Lower lobe of right lung (tissue), 2 donors: ENCODE measurements around the gene PMIS2. TPM values are rescaled to one million over a fixed set of nuclear protein-coding genes. Genes with fewer than 3 reads are reported as not detected.

Experiments
- ATAC-seq, 2 donors: fragments of 200-7000 bp; cut with Tn5 transposase; one replicate each; pipeline ENCODE4 v1.9.1; 2020 to 2022; ENCODE audit warnings: mild to moderate bottlenecking in 2 of 2, moderate library complexity in 2 of 2
- DNase-seq: peaks from one replicate; pipeline ENCODE4 v3.0.0-alpha.2; 2020
- H3K27ac ChIP-seq: fragments of 200-600 bp; one replicate; pipeline ENCODE4 v1.8.0; 2022
- H3K27me3 ChIP-seq: fragments of 200-600 bp; one replicate; pipeline ENCODE4 v1.8.0; 2022; ENCODE audit warnings: low read depth
- H3K36me3 ChIP-seq: fragments of 200-600 bp; one replicate; pipeline ENCODE4 v1.8.0; 2022; ENCODE audit warnings: mild to moderate bottlenecking
- H3K4me1 ChIP-seq: fragments of 200-600 bp; one replicate; pipeline ENCODE4 v1.8.0; 2022
- H3K4me3 ChIP-seq: fragments of 200-600 bp; one replicate; pipeline ENCODE4 v1.8.0; 2022; ENCODE audit warnings: mild to moderate bottlenecking
- H3K9me3 ChIP-seq: fragments of 200-600 bp; one replicate; pipeline ENCODE4 v1.8.0; 2022
- intact Hi-C: fragments of 100-400 bp; cut with DNase I; formaldehyde crosslinking; loops from one replicate; pipeline ENCODE4 v1.11.0; 2022
- long read RNA-seq: library from polyadenylated mRNA; unstranded; transcript quantifications from one replicate; pipeline ENCODE4 v2.0.0, GENCODE V29; 2021
- total RNA-seq: library from RNA; stranded (reverse); fragmentation: NEBNext Ultra II Directional; extraction: Animal tissue kit (Norgen Biotek cat#: 25700); gene quantifications from one replicate; pipeline ENCODE4 v1.2.1, GENCODE V29; 2021
- TF ChIP-seq, protein P1 (sequence below): fragments of 200-600 bp; IDR thresholded peaks from one replicate; pipeline ENCODE4 v1.8.0; 2022; ENCODE audit warnings: antibody characterized with exemption, mild to moderate bottlenecking
- donor health status: DM: no; HTN: yes; CAD: no; lungs with severe emphysema.

The PMIS2 gene
- not detected for total RNA-seq
- long read RNA-seq = 0 reads

DNA sequence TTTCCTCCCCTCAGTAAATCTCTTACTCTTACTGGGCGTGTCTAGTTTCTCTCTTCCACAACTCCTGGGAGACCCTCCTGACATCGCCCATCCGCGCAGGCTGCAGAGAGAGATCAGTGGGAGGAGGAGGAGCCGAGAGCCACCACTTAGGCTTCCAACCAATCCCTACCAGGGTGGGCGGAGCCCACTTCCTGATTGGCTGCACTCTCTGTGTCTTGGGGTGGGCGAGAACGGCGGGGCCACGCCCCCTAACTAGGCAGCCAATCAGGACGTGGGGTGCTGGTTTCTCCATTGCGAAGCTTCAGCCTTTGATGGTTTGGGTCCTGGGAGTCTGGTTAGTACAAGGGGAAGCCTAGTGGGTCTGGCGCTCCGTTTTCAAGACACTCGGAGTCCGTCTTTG is at the start of gene PMIS2:
Gene PMIS2 (plus strand): TSS at position 326 of the 400 bp plus-strand sequence. CDS start 87 bp downstream, outside the sequence.
- H3K27ac ChIP-seq = no peak within 1 kb of the TSS
- H3K4me1 ChIP-seq = no peaks in the 10 kb centered on the region
- DNase-seq (no peak), ATAC-seq (peak in 1 of 2 donors; percentile 21)
- no peak within 1 kb of the TSS for H3K4me3 ChIP-seq
- TF ChIP-seq, protein P1, sequence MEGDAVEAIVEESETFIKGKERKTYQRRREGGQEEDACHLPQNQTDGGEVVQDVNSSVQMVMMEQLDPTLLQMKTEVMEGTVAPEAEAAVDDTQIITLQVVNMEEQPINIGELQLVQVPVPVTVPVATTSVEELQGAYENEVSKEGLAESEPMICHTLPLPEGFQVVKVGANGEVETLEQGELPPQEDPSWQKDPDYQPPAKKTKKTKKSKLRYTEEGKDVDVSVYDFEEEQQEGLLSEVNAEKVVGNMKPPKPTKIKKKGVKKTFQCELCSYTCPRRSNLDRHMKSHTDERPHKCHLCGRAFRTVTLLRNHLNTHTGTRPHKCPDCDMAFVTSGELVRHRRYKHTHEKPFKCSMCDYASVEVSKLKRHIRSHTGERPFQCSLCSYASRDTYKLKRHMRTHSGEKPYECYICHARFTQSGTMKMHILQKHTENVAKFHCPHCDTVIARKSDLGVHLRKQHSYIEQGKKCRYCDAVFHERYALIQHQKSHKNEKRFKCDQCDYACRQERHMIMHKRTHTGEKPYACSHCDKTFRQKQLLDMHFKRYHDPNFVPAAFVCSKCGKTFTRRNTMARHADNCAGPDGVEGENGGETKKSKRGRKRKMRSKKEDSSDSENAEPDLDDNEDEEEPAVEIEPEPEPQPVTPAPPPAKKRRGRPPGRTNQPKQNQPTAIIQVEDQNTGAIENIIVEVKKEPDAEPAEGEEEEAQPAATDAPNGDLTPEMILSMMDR = no peak
- peaks cover 6% of the 10 kb centered on the region for H3K27me3 ChIP-seq
- H3K9me3 ChIP-seq = no peaks in the 10 kb centered on the region
- no peaks in the 10 kb centered on the region for H3K36me3 ChIP-seq
- intact Hi-C loops = no loop called here

DNA sequence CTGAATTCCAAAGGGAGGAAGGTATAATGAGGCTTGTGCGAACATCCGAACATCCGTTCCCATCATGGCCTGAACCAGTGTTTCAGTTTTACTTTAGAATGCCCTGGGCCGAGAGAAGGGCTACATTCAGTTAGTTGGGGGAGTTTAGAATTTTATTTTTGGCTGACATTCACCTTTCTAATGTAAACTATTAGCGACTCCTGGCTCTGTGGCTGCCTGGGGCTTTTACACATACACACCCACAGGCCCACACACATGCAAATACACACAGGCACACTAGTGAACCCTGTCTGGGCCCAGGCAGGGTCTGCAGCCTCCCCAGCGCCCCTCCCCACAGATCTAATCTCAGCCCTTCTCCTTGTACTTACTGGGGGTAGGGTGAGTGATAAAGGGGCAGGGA is 46.7 kb upstream of the PMIS2 start:
- TF ChIP-seq, protein P1 = no peak
- intact Hi-C loops = no loop called here
- H3K36me3 ChIP-seq = no peaks in the 10 kb centered on the region
- ATAC-seq (no peak), DNase-seq (no peak)
- peaks cover 3% of the 10 kb centered on the region for H3K27me3 ChIP-seq
- H3K9me3 ChIP-seq = no peaks in the 10 kb centered on the region
- H3K27ac ChIP-seq = no peak overlapping the region
- peaks cover under 1% of the 10 kb centered on the region for H3K4me1 ChIP-seq
- no peak overlapping the region for H3K4me3 ChIP-seq

DNA sequence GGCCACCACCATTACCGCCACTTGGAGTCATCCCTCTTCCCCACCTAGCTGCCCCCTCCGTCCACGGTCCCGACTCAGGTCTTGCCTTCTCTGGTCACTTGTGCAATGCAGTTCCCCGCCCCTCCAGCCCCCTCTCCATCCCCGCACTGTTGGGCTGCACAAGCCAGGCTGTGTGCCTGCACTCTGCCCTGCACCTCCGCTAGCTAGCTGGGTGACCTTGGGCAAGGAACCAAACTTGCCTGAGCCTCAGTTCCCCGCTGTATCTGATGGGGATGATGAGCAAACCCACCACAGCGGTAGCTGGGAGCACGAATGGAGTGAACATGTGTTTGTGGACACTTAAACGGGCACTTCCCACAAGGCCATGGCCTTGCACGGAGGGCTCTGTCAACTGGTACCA is 46.1 kb upstream of the PMIS2 start:
- DNase-seq = no peak
- H3K36me3 ChIP-seq = no peaks in the 10 kb centered on the region
- no peak overlapping the region for H3K27ac ChIP-seq
- peaks cover 6% of the 10 kb centered on the region for H3K4me1 ChIP-seq
- ATAC-seq = no peak
- intact Hi-C loops = no loop called here
- no peaks in the 10 kb centered on the region for H3K27me3 ChIP-seq
- H3K9me3 ChIP-seq = no peaks in the 10 kb centered on the region
- TF ChIP-seq, protein P1 = no peak
- no peak overlapping the region for H3K4me3 ChIP-seq

DNA sequence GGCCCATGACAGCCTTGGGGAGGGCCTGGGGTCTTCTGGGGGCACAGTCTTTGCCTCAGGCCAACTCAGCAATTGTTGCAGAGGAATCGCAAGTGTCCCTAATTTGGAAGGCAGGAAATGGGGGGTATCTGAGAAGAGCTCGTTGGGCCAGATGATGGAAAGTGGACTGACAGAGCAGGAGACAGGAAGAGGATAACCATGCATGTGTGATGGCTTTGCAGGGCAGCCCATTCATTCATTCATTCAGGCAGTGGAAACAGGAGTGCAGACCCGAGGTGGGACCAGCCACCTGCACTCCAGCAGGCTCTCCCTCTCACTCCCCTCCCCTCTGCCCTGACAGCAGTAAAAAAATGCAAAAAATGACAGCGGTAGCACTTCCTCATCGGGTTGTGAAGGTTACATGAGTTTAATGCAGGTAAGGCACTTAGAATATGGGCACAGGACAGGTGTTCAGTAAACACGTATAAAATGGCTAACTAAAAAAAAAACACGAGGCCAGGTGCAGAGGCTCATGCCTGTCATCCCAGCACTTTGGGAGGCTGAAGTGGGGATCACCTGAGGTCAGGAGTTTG is 45.5 kb upstream of the PMIS2 start:
- peaks cover 7% of the 10 kb centered on the region for H3K4me1 ChIP-seq
- ATAC-seq (no peak), DNase-seq (no peak)
- no peak overlapping the region for H3K27ac ChIP-seq
- H3K36me3 ChIP-seq = no peaks in the 10 kb centered on the region
- H3K27me3 ChIP-seq = no peaks in the 10 kb centered on the region
- H3K4me3 ChIP-seq = no peak overlapping the region
- H3K9me3 ChIP-seq = no peaks in the 10 kb centered on the region
- intact Hi-C loops = no loop called here
- TF ChIP-seq, protein P1 = no peak

DNA sequence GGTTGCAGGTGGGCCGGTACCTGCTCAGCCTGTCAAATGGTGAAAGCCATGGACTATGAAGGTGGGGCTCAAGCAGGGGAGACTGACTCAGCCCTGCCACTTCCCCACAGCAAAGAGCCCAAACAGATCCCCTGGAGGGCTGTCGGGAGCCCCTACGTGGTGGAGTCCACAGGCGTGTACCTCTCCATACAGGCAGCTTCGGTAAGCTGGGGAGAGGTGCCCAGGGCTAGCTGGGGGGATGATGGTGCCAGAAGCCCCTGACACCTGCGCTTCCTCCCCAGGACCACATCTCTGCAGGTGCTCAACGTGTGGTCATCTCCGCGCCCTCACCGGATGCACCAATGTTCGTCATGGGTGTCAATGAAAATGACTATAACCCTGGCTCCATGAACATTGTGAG is 43.8 kb upstream of the PMIS2 start:
- TF ChIP-seq, protein P1 = no peak
- no peak overlapping the region for H3K4me3 ChIP-seq
- no peaks in the 10 kb centered on the region for H3K9me3 ChIP-seq
- DNase-seq (no peak), ATAC-seq (no peak)
- intact Hi-C loops = no loop called here
- no peak overlapping the region for H3K27ac ChIP-seq
- H3K36me3 ChIP-seq = peaks cover 1% of the 10 kb centered on the region
- no peaks in the 10 kb centered on the region for H3K27me3 ChIP-seq
- H3K4me1 ChIP-seq = peaks cover 22% of the 10 kb centered on the region
